Measurements from ENCODE around the gene HHLA2.
"Not testable (repeated sequence)": the region's sequence is repeated elsewhere in the genome, so short reads cannot be mapped to it uniquely, and the experiment has no call there.

The HHLA2 gene

DNA sequence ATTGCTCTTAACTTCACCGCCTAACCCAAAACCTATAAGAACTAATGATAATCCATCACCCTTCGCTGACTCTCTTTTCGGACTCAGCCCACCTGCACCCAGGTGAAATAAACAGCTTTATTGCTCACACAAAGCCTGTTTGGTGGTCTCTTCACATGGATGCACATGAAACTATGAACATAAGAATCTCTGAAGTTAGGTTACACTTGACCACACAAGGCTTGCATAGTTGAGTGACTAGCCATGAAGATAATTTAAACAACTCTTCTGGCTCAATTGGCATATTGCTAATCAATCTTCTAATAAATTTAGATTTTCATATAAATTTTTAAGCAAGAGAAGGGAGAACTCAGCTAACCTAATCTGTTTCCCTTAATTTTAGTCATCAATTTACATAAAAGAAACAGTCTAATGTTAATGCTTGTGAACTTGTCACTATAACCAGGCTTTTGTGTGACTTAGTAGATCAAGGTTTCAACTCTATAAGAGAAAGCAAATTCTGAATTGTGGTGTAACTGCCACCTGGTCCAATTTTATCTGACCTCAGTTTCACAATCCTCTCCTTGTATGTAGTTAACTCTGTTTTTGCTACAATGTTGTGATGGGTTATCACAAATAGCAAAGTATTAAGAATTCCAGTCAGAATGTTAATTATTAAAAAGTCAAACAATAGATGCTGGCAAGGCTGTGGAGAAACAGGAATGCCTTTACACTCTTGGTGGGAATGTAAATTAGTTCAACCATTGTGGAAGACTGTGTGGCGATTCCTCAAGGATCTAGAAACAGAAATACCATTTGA is 82.0 kb downstream of the HHLA2 start:
- Histone ChIP-seq H3K27me3 (ENCODE audit: control insufficient read depth, insufficient read depth, low read length) (no peaks in the 10 kb centered on the region), H3K36me3 (ENCODE audit: control insufficient read depth, insufficient read depth, low read length) (no peaks in the 10 kb centered on the region), H3K9me3 (ENCODE audit: control insufficient read depth, insufficient read depth, low read length) (no peaks in the 10 kb centered on the region), H3K4me3 (ENCODE audit: low read length) (no peak overlapping the region), H3K27ac (ENCODE audit: low read length) (no peak overlapping the region), H3K4me1 (ENCODE audit: control insufficient read depth, insufficient read depth, low read length) (no peaks in the 10 kb centered on the region)
- no CpG with 5 or more reads among the region's 4 CpGs for WGBS (ENCODE audit: insufficient coverage, insufficient read length)
- no peak for DNase-seq (ENCODE audit: low read depth, low spot score)

DNA sequence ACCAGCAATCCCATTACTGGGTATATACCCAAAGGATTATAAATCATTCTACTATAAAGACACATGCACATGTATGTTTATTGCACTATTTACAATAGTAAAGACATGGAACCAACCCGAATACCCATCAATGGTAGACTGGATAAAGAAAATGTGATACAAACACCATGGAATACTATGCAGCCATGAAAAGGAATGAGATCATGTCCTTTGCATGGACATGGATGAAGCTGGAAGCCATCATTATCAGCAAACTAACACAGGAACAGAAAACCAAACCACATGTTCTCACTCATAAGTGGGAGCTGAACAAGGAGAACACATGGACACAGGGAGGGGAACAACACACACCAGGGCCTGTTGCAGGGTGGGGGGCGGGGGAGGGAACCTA is 82.6 kb downstream of the HHLA2 start:
- WGBS (ENCODE audit: insufficient coverage, insufficient read length) = no CpG with 5 or more reads among the region's 2 CpGs
- H3K4me1 ChIP-seq (ENCODE audit: control insufficient read depth, insufficient read depth, low read length); H3K9me3 ChIP-seq (ENCODE audit: control insufficient read depth, insufficient read depth, low read length); H3K27ac ChIP-seq (ENCODE audit: low read length); H3K4me3 ChIP-seq (ENCODE audit: low read length); H3K36me3 ChIP-seq (ENCODE audit: control insufficient read depth, insufficient read depth, low read length); H3K27me3 ChIP-seq (ENCODE audit: control insufficient read depth, insufficient read depth, low read length); DNase-seq (ENCODE audit: low read depth, low spot score): not testable (repeated sequence)

DNA sequence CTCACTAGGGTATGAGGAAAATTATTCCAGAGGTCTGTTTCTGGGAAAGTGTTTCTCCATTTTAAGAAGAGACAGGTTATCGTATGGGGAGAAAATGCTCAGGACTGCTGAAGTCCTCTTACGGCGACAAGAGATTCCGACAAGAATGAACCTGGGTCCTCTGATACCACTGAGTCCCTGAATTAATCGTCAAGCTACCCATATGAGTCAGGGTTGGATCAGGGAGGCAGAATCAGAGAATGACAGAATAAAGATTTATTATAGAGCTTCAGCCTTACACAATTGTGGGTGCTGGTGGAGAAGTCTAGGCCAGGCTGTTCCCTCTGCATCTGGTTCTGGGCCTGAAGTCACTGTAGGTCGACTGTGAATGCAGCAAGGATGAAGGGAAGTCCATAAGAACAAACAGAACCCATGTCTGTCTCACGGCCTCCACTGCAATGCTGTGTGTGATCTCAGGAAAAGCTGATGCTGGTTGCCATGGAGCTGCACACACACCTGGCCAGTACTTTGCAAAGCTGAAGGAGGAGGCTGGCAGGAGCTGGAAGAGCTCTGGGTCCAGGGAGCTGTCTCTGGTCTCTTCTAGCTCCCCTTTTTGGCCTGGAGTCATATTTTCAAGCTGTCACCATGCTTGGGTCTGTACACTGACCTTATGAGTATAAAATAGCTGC is 83.9 kb downstream of the HHLA2 start:
- no peak overlapping the region for H3K4me3 ChIP-seq (ENCODE audit: low read length)
- H3K4me1 ChIP-seq (ENCODE audit: control insufficient read depth, insufficient read depth, low read length) = no peaks in the 10 kb centered on the region
- no peaks in the 10 kb centered on the region for H3K36me3 ChIP-seq (ENCODE audit: control insufficient read depth, insufficient read depth, low read length)
- WGBS (ENCODE audit: insufficient coverage, insufficient read length) = no CpG with 5 or more reads among the region's 7 CpGs
- DNase-seq (ENCODE audit: low read depth, low spot score) = no peak
- no peaks in the 10 kb centered on the region for H3K9me3 ChIP-seq (ENCODE audit: control insufficient read depth, insufficient read depth, low read length)
- no peak overlapping the region for H3K27ac ChIP-seq (ENCODE audit: low read length)
- H3K27me3 ChIP-seq (ENCODE audit: control insufficient read depth, insufficient read depth, low read length) = no peaks in the 10 kb centered on the region

DNA sequence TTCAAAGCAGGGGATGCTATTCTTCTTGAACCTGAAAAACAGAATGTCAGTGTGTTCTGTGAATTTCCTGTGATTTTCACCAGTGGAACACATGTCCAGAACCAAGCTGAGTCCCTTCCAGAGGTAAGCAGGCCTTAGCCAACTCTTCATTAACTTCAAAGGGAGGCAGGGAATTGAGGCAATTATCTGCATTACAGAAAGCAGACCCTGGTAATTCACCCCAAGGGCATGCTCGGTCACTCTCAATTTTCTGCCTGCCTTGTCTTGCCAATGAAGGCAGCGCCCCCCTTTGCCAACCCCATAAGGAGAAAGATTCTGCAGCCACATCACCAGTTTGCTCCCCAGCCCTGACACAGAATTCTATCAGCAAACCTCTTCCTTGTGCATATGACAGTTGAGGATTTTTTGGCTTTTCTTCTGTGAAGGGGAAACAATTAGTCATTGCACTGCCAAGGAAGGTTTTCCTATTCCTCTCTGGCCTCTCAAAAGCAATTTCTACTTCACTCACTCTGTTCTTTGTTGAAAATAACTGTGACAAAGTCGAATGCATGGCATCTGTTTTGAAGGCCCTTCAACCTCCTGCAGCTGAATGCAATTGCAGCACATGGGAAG is 85.3 kb downstream of the HHLA2 start:
- Histone ChIP-seq H3K36me3 (ENCODE audit: control insufficient read depth, insufficient read depth, low read length) (no peaks in the 10 kb centered on the region), H3K27ac (ENCODE audit: low read length) (no peak overlapping the region), H3K9me3 (ENCODE audit: control insufficient read depth, insufficient read depth, low read length) (no peaks in the 10 kb centered on the region), H3K4me1 (ENCODE audit: control insufficient read depth, insufficient read depth, low read length) (no peaks in the 10 kb centered on the region), H3K4me3 (ENCODE audit: low read length) (no peak overlapping the region), H3K27me3 (ENCODE audit: control insufficient read depth, insufficient read depth, low read length) (no peaks in the 10 kb centered on the region)
- no peak for DNase-seq (ENCODE audit: low read depth, low spot score)
- WGBS (ENCODE audit: insufficient coverage, insufficient read length) = no CpG with 5 or more reads among the region's 3 CpGs

DNA sequence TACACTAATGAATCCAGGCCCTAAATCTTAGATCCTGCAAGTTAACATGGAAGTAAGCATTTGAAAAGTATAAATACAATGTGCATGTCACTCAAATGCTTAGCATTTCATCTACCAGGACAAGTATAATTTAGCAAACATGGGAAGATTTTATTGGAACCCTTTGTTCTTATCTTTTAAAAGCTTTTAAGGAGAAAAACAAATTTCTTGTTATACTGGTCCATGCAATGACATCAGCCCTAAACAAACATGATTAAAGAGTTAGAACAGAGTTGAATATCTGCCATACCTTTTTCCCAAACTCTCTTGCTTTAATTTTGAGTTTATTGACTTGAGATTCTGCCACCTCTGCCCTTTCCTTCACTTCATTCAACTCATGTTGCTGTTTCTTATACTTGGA is 87.0 kb downstream of the HHLA2 start:
- no peaks in the 10 kb centered on the region for H3K36me3 ChIP-seq (ENCODE audit: control insufficient read depth, insufficient read depth, low read length)
- H3K9me3 ChIP-seq (ENCODE audit: control insufficient read depth, insufficient read depth, low read length) = no peaks in the 10 kb centered on the region
- no peak for DNase-seq (ENCODE audit: low read depth, low spot score)
- H3K27me3 ChIP-seq (ENCODE audit: control insufficient read depth, insufficient read depth, low read length) = no peaks in the 10 kb centered on the region
- H3K4me1 ChIP-seq (ENCODE audit: control insufficient read depth, insufficient read depth, low read length) = no peaks in the 10 kb centered on the region
- H3K27ac ChIP-seq (ENCODE audit: low read length) = no peak overlapping the region
- no peak overlapping the region for H3K4me3 ChIP-seq (ENCODE audit: low read length)

DNA sequence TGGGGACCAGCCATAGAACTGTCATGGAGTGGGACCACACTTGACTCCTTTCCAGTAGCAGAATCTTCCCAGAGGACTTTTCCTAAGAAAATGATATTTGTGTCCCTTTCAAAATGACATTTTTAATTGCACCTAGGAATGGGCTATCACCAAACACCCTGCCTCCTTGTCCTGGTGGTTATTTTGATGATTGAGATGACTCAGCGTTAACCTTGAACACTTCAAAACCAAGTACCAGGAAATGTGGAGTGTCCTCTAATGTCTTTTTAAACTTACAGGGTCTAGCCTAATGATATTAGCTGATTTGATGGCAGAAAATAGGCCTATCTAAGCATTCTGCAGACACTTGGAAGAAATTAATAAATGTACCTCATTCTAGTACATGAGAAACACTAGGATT is 90.7 kb downstream of the HHLA2 start:
- H3K4me3 ChIP-seq (ENCODE audit: low read length) = no peak overlapping the region
- no CpG with 5 or more reads among the region's 1 CpG for WGBS (ENCODE audit: insufficient coverage, insufficient read length)
- no peaks in the 10 kb centered on the region for H3K9me3 ChIP-seq (ENCODE audit: control insufficient read depth, insufficient read depth, low read length)
- no peak for DNase-seq (ENCODE audit: low read depth, low spot score)
- H3K36me3 ChIP-seq (ENCODE audit: control insufficient read depth, insufficient read depth, low read length) = no peaks in the 10 kb centered on the region
- H3K27ac ChIP-seq (ENCODE audit: low read length) = no peak overlapping the region
- H3K4me1 ChIP-seq (ENCODE audit: control insufficient read depth, insufficient read depth, low read length) = no peaks in the 10 kb centered on the region
- no peaks in the 10 kb centered on the region for H3K27me3 ChIP-seq (ENCODE audit: control insufficient read depth, insufficient read depth, low read length)

DNA sequence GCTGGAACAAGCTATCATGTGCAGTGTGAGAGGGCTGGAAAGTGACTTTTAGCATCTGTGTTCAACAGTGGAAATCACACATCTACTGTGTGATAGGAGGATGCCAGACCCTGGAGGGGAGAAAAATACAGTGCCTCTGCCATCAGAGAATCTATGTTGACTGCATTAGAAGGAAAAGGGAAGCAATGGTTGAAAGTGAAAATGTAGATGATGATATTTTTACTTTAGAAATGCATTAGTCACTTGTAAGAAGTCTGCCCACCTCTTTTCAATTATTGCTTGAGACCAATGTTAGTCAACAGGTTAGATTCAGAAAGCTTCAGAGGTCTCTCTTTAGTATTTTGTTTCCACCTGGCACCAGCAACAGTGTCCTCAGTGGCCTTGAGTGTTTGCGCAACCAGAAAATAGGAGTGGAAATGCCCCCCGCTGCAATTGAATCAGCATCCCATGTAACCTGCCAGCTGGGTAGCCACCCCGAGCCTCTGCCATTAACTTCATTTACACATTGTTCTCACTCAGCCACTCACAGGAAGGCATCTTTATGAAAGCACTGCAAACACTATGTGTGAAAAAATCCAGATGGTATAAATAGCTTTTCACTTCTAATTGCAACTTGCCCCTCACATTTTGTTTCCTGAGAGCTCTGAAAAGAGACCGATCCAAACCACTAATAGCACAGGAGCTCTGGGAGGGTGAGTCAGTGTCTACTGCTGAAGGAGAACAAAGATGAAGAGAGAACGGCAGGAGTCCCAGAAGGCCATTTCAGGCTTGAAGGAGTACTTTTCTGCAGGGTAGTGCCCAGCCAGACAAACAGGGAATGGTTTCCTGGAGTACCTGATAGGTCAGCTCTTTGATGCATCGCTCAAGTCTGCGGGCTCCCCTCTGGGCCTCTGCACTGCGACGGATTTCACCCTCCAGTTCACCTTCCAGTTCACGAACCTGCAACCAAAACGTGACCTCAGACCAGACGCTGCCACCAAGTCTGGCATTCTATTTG is 92.1 kb downstream of the HHLA2 start:
- no peak for DNase-seq (ENCODE audit: low read depth, low spot score)
- no peak overlapping the region for H3K4me3 ChIP-seq (ENCODE audit: low read length)
- no peak overlapping the region for H3K27ac ChIP-seq (ENCODE audit: low read length)
- H3K9me3 ChIP-seq (ENCODE audit: control insufficient read depth, insufficient read depth, low read length) = no peaks in the 10 kb centered on the region
- no CpG with 5 or more reads among the region's 12 CpGs for WGBS (ENCODE audit: insufficient coverage, insufficient read length)
- no peaks in the 10 kb centered on the region for H3K27me3 ChIP-seq (ENCODE audit: control insufficient read depth, insufficient read depth, low read length)
- H3K4me1 ChIP-seq (ENCODE audit: control insufficient read depth, insufficient read depth, low read length) = no peaks in the 10 kb centered on the region
- no peaks in the 10 kb centered on the region for H3K36me3 ChIP-seq (ENCODE audit: control insufficient read depth, insufficient read depth, low read length)

DNA sequence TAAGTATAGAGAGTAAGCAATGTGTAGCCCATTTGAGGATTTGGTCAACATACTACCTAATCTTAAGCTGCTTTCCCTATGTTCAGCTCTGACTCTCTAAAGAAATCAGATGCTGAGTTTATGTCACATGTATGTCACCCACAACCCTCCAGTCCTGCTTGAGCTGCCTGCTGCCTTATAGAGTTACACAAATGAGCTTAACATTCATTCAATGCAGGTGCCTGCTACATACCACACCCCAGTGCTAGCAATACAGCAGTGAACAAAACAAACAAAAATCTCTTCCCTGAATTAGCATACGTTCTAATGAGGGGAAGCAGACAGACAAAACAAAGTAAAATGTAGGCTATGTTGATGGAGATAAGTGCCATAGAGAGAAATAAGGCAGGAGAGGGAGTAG is 93.0 kb downstream of the HHLA2 start:
- DNase-seq (ENCODE audit: low read depth, low spot score) = no peak
- no peaks in the 10 kb centered on the region for H3K4me1 ChIP-seq (ENCODE audit: control insufficient read depth, insufficient read depth, low read length)
- no peaks in the 10 kb centered on the region for H3K9me3 ChIP-seq (ENCODE audit: control insufficient read depth, insufficient read depth, low read length)
- H3K27ac ChIP-seq (ENCODE audit: low read length) = no peak overlapping the region
- no peak overlapping the region for H3K4me3 ChIP-seq (ENCODE audit: low read length)
- no peaks in the 10 kb centered on the region for H3K36me3 ChIP-seq (ENCODE audit: control insufficient read depth, insufficient read depth, low read length)
- H3K27me3 ChIP-seq (ENCODE audit: control insufficient read depth, insufficient read depth, low read length) = no peaks in the 10 kb centered on the region
- WGBS (ENCODE audit: insufficient coverage, insufficient read length) = no CpG with 5 or more reads among the region's 1 CpG

DNA sequence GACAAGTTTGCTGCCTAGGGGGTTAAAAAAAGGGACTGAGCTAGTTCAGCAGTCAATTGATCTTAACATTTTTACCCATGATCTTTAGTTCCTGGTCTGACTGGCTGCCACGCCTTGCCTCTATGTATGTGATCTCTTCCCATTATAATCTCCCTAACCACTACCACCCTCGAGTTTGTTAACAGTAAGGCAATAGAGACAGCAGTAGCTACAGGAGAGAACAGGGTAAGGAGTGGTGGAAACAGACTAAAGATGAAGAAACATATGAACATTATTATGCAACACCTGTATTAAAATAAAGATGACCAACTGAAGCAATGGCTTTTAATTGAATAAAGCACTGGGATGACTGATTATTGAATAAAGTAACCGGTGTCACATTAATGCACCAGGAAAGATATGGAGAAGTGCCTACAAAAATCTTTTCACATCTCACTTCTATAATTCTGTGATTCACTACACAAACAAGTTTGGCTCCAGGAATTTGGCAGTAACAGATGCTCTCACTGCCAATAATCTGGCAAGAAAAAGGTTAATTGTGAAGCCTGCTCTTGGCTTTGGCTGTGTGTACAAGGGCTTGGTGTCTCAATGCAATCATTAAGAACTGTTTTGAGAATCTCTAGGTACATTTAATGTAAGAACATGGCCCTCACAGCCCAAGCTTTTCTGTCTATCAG is 95.7 kb downstream of the HHLA2 start:
- no peak overlapping the region for H3K27ac ChIP-seq (ENCODE audit: low read length)
- no peak for DNase-seq (ENCODE audit: low read depth, low spot score)
- no peaks in the 10 kb centered on the region for H3K36me3 ChIP-seq (ENCODE audit: control insufficient read depth, insufficient read depth, low read length)
- no peaks in the 10 kb centered on the region for H3K4me1 ChIP-seq (ENCODE audit: control insufficient read depth, insufficient read depth, low read length)
- no peak overlapping the region for H3K4me3 ChIP-seq (ENCODE audit: low read length)
- no CpG with 5 or more reads among the region's 3 CpGs for WGBS (ENCODE audit: insufficient coverage, insufficient read length)
- H3K27me3 ChIP-seq (ENCODE audit: control insufficient read depth, insufficient read depth, low read length) = no peaks in the 10 kb centered on the region
- no peaks in the 10 kb centered on the region for H3K9me3 ChIP-seq (ENCODE audit: control insufficient read depth, insufficient read depth, low read length)
